Hematopoietic multipotent progenitor cell treated with erythropoietin and hydrocortisone succinate and interleukin-3 and kit ligand, for 8 days (in vitro differentiated cells): ENCODE results near the gene CAPNS2.
"Not testable (repeated sequence)": the region's sequence is repeated elsewhere in the genome, so short reads cannot be mapped to it uniquely, and the experiment has no call there.

Experiments
- DNase-seq: peaks from one replicate; pipeline ENCODE4 v3.0.0-alpha.2; 2015

CAPNS2 gene

DNA sequence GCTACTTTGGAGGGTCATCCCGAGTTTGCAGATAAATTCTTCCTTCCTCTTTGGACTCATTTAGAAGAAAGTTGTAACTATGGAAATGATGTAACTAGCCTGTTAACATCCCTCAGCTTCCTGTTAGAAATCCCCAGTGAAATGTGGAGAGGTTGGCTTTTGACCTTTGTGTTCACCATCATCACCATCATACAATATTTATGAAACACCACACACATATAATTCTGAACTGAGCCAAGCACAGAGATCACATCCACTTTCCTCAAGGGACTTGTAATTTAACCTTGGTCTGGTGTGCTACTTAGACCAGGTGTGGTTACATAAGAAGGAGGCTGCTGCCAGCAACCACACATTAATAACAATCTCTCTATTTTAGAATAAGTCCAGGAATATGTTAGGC lies 2.5 kb downstream of the CAPNS2 start:
- DNase-seq = no peak

DNA sequence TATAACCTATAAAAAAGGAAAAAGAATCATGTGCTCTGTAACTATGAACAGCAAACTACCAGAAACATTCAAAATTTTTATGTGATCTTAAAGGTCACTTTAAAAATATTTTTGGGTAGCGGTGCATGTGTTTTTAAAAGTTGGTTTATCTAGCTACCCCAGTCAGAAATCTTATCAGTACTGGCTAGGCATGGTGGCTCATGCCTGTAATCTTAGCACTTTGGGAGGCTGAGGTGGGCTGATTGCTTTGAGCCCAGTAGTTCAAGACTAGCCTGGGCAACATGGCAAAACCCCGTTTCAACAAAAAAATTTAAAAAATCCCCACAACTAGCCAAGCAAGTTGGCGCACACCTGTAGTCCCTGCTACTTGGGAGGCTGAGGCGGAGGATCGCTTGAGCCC lies 3.7 kb downstream of the CAPNS2 start:
- peak; percentile 40 for DNase-seq

DNA sequence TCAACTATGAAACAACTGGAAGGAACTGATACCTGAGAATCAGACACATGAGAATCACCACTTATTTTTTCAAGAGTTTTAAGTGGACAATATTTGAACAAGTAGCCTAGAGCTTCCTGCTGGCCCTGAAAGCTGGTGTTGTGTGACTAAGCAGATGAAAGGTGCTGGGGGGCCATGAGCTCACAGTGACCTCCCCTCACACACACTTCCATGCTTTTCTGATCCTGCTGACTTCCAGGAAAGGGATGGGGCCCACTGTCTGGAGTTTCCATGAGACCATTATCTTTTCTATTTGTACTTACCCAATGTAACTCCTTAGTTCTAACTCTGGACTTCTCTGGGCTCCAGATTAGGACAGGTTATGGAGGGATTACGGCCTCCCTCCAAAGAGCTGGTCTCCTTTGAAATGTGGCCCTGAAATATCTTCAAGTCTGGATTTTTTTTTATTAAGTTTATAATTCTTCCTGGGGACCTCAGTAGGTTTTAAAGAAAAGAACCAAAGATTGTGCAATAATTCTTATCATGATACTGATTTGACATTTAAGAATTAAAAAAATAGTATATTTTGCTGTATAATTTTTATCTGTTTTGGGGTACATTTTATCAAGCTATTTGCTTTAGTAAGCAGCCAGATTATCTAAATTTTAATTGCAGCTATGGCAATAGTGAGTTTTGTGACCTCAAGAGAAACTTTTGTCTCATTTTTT lies 4.9 kb downstream of the CAPNS2 start:
- no peak for DNase-seq

GRCh38 chr16:55572439-55572838 lies 6.0 kb downstream of the CAPNS2 start:
- DNase-seq = no peak

DNA sequence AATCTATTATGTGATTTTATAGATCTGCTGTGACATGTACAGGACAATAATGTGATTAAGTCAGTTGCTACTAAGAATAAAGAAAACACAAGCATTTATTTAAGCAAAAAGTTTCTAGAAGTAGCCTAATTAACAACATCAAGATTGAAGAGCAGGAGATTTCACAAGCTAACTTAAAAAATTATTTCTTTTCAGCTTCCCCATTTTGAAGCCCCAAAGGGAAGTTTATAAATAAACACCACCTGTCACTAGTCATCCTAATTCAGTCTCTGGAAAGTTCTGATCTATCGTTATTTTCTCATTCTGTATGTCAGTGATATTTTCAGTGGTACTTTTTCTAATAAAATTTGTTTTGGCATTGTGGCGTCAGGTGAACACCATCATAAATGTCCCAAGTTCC lies 8.3 kb downstream of the CAPNS2 start:
- DNase-seq = no peak

DNA sequence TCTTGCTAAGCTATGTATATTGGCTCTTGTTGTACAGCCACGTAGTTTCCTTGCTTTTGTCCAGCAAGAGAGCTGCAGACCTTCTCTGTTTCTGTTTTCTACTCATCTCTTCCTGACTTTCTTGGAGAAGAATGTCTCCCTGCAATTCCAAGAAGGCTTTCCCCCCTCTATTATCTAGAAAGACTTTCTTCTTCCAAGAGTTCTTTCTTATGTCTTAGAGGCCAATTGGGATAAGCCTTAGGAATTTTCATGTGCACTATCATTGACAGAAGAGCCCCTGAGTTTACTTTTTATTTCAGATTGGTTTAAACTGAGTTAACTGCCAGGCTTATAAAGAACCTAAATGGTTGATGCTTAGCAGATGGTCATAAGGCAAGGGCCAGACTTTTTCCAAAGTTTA lies 9.0 kb downstream of the CAPNS2 start:
- DNase-seq = no peak

DNA sequence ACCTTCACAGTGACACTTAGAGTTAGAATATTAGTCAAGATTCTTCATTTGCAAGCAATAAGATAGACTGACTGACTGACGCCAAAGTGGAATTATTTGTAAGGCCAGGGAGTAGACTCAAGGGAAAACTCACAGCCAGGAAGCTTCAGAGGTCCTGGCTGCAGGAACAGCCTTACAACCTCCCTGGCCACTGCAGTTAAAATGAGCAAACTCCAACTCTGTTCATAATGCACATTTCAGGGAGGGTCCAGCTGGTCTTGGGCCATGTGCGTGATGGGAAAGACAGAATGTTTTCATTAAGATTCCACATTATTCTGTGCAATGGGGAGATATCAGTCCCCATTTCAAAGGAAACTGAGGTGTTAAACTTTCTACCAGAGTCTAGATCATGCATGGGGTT lies 9.9 kb downstream of the CAPNS2 start:
- no peak for DNase-seq

GRCh38 chr16:55577887-55578286 lies 11.4 kb downstream of the CAPNS2 start:
- no peak for DNase-seq

DNA sequence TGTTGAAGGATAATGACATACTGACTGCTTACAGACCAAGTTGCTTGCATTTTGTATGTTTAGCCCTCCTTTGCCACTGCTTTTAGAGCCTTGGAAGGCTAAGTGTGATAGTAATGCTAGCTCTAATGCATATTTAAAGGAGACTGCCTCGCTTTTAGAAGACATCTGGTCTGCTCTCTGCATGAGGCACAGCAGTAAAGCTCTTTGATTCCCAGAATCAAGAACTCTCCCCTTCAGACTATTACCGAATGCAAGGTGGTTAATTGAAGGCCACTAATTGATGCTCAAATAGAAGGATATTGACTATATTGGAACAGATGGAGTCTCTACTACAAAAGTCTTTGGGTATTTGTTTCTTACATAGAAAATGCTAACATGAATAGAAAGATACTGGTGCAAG lies 19.1 kb downstream of the CAPNS2 start:
- no peak for DNase-seq

GRCh38 chr16:55588799-55589198 lies 22.3 kb downstream of the CAPNS2 start:
- no peak for DNase-seq

DNA sequence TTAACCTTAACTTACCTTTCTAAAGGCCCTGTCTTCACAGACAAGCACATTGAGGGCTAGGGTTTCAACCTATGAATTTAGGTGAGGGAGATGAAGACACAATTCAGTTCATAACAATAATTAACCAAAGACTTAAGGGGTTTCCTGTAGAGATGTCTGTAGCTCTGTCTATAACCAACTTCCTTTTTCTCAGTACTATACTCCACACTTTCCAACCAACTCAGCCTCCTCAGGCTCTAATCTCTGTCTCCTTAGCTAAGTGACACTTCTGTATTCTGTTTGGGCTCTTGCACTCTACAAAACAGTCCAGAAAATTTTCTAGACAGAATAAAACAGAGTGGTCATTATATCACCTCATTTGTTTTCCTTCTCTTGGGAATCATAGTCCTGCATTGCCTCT lies 25.8 kb downstream of the CAPNS2 start:
- no peak for DNase-seq

DNA sequence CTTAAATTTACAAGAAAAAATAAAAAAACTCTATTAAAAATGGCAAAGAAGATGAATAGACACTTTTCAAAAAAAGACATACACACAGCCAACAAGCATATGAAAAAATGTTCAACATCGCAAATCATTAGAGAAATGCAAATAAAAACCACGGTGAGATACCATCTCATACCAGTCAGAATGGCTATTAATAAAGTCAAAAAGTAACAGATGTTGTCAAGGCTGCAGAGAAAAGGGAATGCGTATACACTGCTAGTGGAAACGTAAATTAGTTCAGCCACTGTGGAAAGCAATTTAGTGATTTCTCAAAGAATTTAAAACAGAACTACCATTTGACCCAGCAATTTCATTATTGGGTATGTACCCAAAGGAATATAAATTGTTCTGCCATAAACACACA lies 31.4 kb downstream of the CAPNS2 start:
- DNase-seq = no peak

DNA sequence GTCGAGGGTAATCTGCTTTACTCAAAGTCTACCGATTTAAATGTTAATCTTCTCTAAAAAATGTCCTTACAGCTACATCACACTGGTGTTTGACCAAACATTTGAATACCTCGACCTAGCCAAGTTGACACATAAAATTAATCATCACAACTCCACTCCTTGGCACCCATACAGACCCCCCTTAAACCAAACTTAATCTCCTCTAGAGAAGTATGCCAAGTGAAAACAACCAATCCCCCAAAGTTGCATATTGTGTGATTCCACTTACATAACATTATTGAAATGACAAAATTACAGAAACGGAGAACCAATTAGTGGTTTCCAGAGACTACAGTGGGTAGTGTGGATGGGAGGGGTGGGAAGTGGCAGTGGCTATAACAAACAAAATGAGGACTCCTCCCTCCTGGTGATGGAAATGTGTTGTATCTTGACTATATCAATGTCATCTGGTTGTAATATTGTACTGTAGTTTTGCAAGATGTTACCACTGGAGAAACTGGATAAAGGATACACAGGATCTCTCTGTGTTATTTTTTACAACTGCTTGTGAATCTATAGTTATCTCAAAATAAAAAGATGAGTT lies 39.4 kb downstream of the CAPNS2 start:
- no peak for DNase-seq

GRCh38 chr16:55613613-55614335 lies 47.3 kb downstream of the CAPNS2 start:
- DNase-seq = no peak

GRCh38 chr16:55615071-55615470 lies 48.6 kb downstream of the CAPNS2 start:
- no peak for DNase-seq

DNA sequence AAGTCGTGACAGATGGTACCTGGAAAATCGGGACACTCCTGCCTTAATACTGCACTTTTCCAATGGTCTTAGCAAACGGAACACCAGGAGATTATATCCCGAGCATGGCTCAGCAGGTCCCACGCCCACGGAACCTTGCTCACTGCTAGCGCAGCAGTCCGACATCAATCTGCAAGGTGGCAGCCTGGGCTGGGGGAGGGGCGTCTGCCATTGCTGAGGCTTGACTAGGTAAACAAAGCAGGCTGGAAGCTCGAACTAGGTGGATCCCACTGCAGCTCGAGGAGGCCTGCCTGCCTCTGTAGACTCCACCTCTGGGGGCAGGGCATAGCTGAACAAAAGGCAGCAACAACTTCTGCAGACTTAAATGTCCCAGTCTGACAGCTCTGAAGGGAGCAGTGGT lies 49.2 kb downstream of the CAPNS2 start:
- not testable (repeated sequence) for DNase-seq
